Activated B cell treated with CpG ODN at 0.5 μM for 24 hours (primary cell): ENCODE data around the gene GINS2. TPM values are rescaled to one million over a fixed set of nuclear protein-coding genes. Genes with fewer than 3 reads are reported as not detected.

Experiments
- ATAC-seq: fragments of 200-7000 bp; cut with Tn5 transposase; one replicate; pipeline ENCODE4 v1.10.0; 2021; ENCODE audit warnings: low read depth, mild to moderate bottlenecking, moderate library complexity
- CTCF ChIA-PET: fragments of 350-600 bp; sonication (Branson Sonifier 250); formaldehyde crosslinking; loops from one replicate; lab custom pipeline; 2021; ENCODE audit warnings: antibody characterized with exemption; lab: Charles Lee
- POLR2A ChIA-PET: fragments of 350-600 bp; sonication (Branson Sonifier 250); formaldehyde crosslinking; loops from one replicate; lab custom pipeline; 2021; ENCODE audit warnings: antibody characterized with exemption; lab: Charles Lee
- DNase-seq: peaks from one replicate; pipeline ENCODE4 v3.0.0; 2022
- H3K27ac Mint-ChIP-seq: one replicate; pipeline ENCODE4 v1.8.0; 2020; ENCODE audit warnings: mixed read lengths
- H3K27me3 Mint-ChIP-seq: one replicate; pipeline ENCODE4 v1.8.0; 2021; ENCODE audit warnings: mixed read lengths
- H3K36me3 Mint-ChIP-seq: one replicate; pipeline ENCODE4 v1.8.0; 2021; ENCODE audit warnings: low read depth, mixed read lengths
- H3K4me1 Mint-ChIP-seq: one replicate; pipeline ENCODE4 v1.8.0; 2021; ENCODE audit warnings: mixed read lengths
- H3K4me3 Mint-ChIP-seq: one replicate; pipeline ENCODE4 v1.8.0; 2020; ENCODE audit warnings: mild to moderate bottlenecking, mixed read lengths
- H3K9me3 Mint-ChIP-seq: one replicate; pipeline ENCODE4 v1.8.0; 2020; ENCODE audit warnings: mixed read lengths
- intact Hi-C: fragments of 100-400 bp; cut with micrococcal nuclease; formaldehyde crosslinking; loops from one replicate; pipeline ENCODE4 v1.15.1; 2024
- total RNA-seq: library from RNA; stranded (reverse); gene quantifications from 2 replicates; pipeline ENCODE4 v1.2.3, GENCODE V29; 2022
- TF ChIP-seq, protein P1 (sequence below): fragments of 200-600 bp; IDR thresholded peaks from one replicate; pipeline ENCODE4 v1.8.0; 2022; ENCODE audit warnings: antibody characterized with exemption, mild to moderate bottlenecking

The GINS2 gene
- total RNA-seq, 1 donor from 2014 or later = 6.0 TPM

DNA sequence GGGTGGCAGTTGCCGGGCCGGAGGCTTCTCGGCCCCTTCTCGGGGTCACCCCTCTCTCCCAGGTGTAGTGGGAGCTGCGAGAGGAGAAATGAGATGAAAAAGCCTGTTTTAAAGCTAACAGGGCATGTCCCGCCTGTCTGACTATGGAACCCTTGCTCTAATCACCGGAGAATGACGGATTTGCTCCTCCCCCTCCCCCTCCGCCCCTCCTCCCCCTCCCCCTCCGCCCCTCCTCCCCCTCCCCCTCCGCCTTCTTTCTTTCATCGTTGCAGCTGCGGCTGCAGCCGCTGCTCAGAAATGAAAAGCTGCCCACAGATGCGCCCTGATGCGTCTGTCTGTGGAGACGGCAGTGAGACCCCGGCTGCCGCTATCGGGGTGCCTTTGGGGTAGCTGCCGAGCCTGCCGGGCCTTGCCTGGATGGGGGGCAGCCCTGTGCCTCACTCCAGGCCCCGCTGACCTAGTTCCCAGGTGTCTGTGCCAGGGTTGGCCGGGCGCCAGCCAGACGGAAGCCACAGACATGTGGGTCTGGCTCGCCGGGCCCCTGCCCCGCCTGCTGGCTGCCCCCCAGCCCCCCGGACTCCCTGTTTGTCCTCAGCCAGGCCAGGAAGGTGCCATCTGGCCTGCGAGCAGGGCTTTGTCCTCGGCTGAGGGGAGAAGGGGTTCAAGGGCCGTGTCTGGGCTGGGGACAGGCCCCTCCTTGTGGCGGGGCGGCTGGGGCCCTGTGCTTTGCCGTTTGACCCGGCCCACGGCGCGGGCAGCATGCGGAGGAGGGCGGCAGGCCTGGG is 37.7 kb downstream of the GINS2 start:
- H3K27ac Mint-ChIP-seq = no peak overlapping the region
- H3K27me3 Mint-ChIP-seq = no peaks in the 10 kb centered on the region
- intact Hi-C loops = no loop called here
- ATAC-seq (no peak), DNase-seq (no peak)
- CTCF ChIA-PET = interaction anchor here (1.0 kb wide), 2 partner anchors 8 to 35 kb away, joined by 3 to 4 read pairs; no protein-coding TSS in a partner anchor
- TF ChIP-seq, protein P1, sequence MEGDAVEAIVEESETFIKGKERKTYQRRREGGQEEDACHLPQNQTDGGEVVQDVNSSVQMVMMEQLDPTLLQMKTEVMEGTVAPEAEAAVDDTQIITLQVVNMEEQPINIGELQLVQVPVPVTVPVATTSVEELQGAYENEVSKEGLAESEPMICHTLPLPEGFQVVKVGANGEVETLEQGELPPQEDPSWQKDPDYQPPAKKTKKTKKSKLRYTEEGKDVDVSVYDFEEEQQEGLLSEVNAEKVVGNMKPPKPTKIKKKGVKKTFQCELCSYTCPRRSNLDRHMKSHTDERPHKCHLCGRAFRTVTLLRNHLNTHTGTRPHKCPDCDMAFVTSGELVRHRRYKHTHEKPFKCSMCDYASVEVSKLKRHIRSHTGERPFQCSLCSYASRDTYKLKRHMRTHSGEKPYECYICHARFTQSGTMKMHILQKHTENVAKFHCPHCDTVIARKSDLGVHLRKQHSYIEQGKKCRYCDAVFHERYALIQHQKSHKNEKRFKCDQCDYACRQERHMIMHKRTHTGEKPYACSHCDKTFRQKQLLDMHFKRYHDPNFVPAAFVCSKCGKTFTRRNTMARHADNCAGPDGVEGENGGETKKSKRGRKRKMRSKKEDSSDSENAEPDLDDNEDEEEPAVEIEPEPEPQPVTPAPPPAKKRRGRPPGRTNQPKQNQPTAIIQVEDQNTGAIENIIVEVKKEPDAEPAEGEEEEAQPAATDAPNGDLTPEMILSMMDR = no peak
- H3K36me3 Mint-ChIP-seq = peaks cover 42% of the 10 kb centered on the region
- POLR2A ChIA-PET = interaction anchor here (0.6 to 0.7 kb wide), 3 partner anchors 110 to 1586 kb away, joined by 4 to 10 read pairs (median 7); no protein-coding TSS in a partner anchor
- no peak overlapping the region for H3K4me3 Mint-ChIP-seq
- H3K9me3 Mint-ChIP-seq = no peaks in the 10 kb centered on the region
- H3K4me1 Mint-ChIP-seq = peaks cover 6% of the 10 kb centered on the region

DNA sequence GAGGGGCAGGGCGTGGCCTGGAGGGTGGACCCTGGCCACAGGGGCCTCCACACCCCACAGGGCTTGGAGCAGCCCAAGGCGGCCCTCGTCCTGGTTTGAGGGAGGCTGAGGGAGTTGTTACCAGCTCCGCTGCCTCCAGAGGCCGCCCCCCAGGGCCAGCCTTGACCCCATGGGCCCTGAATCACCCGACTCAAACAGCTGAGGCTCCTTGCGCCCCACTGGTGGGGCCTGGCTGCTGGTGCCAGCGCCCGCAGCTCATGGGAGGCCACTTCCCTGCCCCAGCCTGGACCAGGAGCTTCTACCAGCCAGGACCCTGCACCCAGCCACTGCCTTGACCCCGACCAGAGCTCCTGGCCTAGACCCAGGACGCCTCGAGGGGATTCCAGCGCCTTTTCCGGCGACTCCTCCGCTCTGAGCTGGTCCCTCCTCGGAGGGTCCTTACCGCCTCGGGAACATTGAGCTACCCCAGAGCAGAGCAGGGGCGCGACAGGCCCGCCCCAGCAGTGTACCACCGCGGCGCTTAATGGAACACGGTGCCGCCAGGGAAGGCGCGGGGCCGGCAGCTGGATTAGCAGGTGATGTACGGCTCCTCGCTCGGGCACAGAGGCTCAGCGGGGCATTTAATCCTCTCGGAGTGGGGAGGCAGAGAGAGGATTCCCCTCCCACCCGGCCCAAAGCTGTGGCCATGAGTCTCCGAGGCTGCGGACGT is 38.5 kb downstream of the GINS2 start:
- Mint-ChIP-seq H3K36me3 (peaks cover 35% of the 10 kb centered on the region), H3K4me3 (no peak overlapping the region), H3K27me3 (no peaks in the 10 kb centered on the region), H3K4me1 (peaks cover 6% of the 10 kb centered on the region), H3K9me3 (no peaks in the 10 kb centered on the region), H3K27ac (no peak overlapping the region)
- DNase-seq (no peak), ATAC-seq (no peak)
- ChIA-PET POLR2A (interaction anchor here (0.7 kb wide), 2 partner anchors 110 to 1585 kb away, joined by 4 to 7 read pairs; no protein-coding TSS in a partner anchor), CTCF (interaction anchor here (1.0 kb wide), 2 partner anchors 9 to 34 kb away, joined by 3 to 4 read pairs; no protein-coding TSS in a partner anchor)
- intact Hi-C loops = no loop called here
- TF ChIP-seq, protein P1 = no peak

DNA sequence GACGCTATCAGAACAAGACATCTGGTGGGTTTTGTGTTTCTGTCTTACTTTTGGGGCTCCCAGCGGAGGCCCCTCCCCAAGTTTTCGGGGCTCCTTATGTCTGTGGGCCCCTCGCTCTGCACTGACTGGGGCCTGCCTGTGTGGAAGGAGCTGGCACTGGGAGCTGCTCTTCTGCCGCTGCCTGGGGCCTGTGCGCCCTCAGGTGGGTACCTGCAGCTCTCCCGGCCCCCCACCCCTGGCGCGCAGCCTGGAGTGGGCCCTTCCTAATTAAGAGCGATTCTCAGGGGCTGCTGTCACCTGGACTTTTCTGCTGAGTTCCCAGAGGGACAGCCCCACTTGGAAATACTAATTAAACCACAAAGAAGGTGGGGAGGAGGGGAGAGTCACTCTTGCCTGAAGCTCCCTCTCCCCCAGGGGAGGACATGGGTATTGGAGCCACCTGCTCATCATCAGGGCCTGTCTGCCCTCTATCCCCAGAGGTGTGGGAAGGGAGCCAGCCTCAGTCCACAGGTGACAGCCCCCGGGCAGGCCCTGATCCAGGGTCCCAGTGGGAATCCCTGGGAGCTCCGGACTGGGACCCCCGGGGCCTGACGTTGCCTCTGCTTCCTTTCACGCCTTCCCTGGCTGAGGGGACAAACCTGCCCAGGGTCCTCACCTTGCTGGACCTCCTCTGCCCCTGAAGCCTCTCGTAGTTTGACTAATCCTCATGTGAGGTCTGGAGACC is 39.2 kb downstream of the GINS2 start:
- Mint-ChIP-seq H3K4me3 (no peak overlapping the region), H3K36me3 (peaks cover 34% of the 10 kb centered on the region), H3K27ac (no peak overlapping the region), H3K27me3 (no peaks in the 10 kb centered on the region), H3K9me3 (no peaks in the 10 kb centered on the region), H3K4me1 (peaks cover 9% of the 10 kb centered on the region)
- DNase-seq (no peak), ATAC-seq (peak; percentile 45)
- ChIA-PET CTCF (no interaction called here), POLR2A (no interaction called here)
- intact Hi-C loops = no loop called here
- TF ChIP-seq, protein P1 = no peak

DNA sequence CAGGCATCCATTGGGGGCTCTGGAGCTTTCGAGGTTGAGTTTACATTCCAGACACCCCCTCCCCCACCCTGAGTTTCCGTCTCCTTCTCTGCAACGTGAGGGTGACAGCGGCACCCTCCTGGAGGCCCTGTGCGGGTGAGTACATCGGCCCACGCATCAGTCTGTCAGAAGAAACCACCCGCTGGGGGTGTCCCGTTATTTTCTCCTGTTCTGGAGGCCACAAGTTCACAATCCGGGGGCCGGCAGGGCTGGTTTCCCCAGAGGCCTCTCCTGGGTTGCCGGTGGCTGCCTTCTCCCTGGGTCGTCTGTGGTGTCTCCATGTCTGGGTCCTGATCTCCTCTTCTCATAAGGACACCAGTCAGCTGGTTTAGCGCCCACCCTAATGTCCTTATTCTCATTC is 39.9 kb downstream of the GINS2 start:
- no peaks in the 10 kb centered on the region for H3K9me3 Mint-ChIP-seq
- peaks cover 33% of the 10 kb centered on the region for H3K36me3 Mint-ChIP-seq
- H3K27me3 Mint-ChIP-seq = no peaks in the 10 kb centered on the region
- ChIA-PET CTCF (no interaction called here), POLR2A (no interaction called here)
- TF ChIP-seq, protein P1 = no peak
- intact Hi-C loops = no loop called here
- DNase-seq = no peak
- no peak for ATAC-seq
- H3K4me1 Mint-ChIP-seq = peaks cover 9% of the 10 kb centered on the region
- no peak overlapping the region for H3K4me3 Mint-ChIP-seq
- H3K27ac Mint-ChIP-seq = no peak overlapping the region
